HG02973 (cell line): ENCODE measurements around the gene PLEKHG4B.

Experiments
- ATAC-seq: cut with Tn5 transposase; IDR thresholded peaks from one replicate; pipeline ENCODE4 v1.9.1; 2021; ENCODE audit warnings: moderate library complexity; ENCODE audit not compliant: unreplicated experiment

Gene PLEKHG4B

DNA sequence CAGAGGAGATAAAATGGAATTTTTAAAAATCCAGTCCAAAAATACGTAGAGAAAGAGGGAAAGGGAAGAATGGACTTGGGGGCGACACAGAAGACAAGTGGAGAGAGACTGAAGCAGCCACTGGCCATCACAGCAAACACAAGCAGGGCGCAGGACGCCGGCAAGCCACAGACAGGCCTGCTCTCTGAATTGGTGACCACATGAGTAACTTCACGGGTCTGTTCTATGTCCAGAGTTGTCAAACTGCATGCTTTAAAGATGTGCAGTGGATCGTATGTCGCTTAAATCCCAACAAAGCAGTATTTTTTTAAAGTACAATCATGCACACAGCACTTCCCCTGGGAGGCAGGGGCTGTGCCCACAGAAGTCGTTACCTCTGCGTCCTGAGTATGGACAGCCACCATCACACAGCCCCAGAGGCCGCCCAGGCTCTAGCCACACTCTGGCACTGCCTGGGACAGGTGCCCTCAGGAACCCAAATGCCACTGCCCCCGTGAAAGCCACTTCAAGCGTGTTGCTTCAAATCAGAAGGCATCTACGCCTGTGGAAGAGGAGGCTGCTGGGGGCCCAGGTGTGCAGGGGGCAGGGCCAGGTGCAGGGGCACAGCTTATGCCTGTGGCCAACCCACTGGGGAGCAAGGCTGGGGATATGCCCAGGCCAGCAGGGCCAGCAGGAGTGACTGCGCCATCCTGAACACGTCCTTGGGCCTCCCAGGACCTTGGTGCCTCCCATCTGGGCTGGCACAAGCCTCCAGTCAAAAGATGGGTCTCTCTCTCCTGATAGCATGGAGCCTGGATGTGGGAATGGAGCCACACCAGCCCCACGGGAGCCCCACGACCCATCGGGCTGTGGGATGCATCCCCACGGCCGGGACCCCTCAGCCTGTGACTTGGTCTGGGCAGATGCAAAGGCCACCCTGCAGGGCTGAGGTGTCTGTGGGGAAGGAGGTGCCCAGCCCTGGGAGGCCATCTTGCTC is 93.4 kb downstream of the PLEKHG4B start:
- ATAC-seq, result no peak

DNA sequence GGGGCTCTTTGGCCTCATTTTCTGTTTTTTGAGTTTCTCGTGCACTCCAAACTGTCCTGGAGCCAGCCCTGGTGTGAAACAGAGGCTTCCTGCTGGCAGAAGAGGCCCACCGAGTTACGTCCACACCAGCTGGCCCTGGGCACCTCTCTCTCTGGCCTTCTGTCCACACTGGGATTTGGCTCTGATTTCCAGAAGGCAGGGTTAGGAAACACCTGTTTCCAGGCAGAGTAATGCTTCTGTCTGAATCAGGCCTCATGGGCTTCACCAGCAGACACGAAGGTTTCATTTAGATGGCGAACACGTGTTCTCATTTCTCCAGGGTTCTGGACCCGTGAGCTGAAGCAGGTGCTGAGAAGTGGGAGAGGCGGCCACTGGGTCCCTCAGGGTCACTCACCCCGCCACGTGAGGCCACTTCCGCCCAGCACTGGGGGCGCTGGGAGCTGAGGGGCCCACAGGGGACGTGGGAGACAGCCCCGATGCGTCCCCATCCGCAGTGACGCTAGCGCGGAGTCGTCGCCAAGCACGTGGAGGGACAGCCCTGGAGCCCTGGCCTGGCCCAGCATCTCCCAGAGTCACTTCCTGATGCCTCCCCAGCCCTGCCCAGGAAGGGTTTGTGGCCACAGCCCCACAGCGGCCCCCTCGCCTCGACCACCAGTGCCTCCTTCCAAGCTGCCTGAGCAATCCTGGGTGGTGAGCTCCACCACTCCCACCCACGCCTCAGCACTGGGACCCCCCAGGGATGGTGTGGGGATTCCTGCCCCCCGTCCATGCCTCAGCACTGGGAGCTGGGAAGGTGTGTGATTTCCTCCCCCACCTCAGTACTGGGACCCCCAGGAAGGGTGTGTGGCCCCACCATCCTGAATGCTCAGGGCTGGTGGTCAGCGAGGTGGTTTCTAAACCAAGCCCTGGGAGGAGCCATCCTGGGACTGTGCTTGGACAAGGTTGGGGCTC is 94.4 kb downstream of the PLEKHG4B start:
- no peak for ATAC-seq

DNA sequence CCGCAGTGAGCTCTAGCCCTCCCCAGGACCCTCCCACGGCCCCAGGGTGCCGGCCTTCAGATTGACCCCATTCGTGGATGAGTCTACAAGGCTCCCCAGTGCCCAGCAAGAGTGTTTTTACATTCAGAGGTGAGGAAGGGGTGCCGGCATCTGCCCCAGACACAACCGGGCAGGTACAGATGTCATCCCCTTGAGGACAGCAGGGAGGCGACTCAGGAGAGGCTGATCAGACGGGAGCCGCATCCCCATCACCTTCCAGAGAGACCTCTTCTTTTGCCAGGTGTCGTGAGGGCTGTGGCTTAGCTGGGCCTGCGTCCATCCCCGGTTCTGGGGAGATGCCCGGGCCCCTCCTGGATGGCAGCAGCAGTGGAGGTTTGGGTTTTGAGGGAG is 95.1 kb downstream of the PLEKHG4B start:
- ATAC-seq, result no peak

DNA sequence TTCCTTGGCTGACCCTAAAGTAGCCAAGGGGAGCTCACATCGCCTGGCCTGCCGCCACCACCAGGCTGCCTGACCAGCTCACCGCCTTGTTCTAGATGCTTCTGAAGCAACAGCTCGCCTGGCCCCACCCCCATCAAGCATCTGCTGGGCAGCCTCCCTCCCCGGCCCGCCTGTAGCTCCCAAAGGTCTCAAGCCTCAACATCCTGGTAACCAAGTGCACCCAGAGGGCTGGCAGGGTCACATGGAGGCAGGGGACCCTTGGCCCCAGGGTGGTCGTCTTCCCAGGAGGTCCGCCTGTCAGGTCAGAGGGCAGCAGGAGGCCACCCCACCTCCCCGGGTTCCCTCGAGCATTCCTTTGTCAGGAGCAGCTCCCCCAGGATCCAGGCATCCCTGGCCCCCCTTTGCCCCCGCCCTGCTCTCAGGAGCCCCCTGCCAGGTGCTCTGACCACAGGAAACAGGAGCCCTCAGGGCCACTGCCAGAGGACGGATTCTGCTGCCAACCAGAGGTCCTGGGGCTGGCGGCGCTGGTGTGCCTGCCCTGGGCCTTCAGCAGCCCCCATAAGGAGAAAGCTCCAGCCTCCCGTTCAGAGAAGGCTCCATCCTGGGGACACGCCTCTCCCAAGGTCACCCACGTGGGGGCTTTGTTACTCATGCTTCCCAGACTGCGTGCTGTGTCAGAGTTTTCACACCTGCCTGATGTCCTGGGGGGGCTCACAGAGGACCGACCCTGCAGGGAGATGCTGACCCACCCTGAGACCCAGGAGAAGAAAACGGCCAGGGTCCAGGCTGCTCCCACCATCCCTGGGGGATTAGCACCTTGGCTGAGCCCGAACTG is 95.9 kb downstream of the PLEKHG4B start:
- ATAC-seq, result no peak

DNA sequence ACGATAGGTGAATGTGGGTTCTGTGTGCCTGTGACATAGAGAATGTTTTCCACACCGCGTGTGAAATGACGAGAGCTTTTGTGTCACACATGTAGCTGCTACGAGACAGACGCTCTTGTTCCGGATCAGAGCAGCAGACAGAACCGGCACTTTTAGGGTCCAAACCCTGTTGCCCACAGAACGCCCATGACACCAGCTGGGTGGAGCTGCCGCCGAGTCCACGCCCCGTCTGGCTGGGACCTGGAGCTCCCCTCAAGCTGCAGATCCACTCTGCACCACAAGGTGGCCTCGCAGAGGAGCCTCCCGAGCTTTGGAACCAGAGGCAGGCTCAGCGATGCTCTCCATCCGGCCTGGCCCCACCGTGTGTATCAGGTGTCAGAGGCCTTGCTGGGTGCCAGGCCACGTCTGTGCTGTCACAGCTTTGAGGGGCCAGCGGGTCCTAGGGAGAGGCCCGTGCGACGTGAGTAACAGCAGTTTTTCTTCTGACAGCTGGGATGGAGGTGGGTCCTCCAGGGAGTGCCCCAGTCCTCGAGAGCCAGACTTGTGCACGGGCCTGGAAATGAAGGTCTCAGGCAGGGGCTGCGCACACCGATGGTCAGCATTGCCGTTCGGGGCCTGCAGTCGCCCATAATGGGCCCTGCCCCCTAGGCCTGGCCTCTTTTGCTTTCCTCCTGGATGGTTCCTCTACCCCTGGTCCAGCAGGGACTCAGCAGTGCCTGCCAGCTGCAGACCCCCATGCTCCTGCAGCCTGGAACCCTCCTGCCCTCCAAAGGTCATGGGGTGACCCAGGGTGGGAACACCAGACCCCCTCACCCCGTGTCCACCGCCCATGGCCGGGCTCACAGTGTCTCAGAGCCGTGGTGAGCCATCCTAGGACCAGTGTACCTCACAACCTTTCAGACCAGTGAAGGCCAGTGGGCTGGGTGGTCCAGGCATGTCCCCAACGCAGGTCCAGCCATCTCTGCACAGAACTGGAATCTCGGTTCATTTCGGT is 96.8 kb downstream of the PLEKHG4B start:
- ATAC-seq, result peak; percentile 79

DNA sequence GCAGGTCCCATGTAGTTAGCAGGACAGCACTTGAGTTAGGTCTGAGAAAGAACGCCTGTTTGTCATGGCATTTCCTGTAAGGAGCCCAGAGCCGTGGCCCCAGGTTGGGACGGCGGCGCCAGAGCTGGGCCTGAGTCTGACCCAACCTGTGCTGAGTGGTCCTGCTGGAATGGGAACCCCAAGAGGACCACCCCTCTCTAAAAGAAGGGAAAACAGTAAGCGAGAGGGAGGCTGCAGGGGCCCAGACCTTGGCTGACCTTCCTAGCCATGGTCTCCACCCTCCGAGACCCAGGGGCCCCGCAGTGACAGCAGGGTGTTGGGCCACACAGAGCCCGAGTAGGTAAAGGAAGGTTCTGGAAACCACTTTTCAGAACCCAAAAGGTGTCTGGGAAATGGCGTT is 97.5 kb downstream of the PLEKHG4B start:
- no peak for ATAC-seq

DNA sequence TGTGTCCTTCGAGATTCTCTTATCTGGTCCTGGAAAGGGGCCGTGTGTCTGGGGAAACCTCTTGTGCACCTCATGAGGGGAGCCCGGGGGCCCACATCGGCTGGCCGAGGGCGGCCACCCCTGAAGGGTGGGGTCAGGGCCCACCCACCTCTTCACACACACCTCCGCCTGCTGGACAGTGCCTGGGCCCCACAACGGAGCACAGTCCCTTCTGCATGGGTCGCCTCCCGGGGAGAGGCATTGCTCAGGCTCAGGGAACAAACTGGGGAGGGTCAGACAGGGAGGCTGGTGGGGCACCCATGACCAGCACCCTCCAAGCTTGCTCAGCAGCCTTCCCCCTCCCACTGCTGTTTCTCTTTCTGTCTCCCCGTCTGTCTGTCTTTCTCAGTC is 98.0 kb downstream of the PLEKHG4B start:
- ATAC-seq, result no peak

DNA sequence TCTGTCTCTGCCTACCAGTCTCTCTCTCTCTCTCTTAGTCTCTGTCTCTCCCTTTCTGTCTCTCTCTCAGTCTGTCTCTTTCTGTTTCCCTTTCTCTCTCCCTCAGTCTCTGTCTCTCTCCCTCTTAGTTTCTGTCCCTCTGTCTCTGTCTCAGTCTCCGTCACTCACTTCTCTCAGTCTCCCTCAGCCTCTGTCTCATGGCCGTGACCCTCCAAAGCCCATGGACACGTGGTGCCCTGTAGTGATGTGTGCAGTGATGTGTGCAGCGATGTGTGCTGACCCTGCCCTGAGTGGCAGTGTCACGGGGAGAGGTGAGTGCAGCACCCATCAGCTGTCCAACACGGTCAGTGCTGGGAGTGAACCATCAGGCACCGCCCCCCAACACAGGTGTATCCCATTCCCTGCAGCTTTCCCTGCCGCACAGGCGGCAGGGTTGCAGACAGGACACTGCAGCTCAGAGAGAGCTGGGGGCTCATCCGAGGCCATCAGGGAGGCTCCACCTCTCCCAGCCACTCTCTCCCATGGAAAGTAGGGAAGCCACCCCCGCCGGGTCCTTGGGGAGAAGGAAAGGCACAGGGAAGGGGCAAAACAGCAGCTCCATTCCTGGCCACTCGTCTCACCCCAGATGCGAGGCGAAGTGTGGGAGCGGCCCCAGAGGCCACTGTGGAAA is 98.5 kb downstream of the PLEKHG4B start:
- ATAC-seq, result no peak

DNA sequence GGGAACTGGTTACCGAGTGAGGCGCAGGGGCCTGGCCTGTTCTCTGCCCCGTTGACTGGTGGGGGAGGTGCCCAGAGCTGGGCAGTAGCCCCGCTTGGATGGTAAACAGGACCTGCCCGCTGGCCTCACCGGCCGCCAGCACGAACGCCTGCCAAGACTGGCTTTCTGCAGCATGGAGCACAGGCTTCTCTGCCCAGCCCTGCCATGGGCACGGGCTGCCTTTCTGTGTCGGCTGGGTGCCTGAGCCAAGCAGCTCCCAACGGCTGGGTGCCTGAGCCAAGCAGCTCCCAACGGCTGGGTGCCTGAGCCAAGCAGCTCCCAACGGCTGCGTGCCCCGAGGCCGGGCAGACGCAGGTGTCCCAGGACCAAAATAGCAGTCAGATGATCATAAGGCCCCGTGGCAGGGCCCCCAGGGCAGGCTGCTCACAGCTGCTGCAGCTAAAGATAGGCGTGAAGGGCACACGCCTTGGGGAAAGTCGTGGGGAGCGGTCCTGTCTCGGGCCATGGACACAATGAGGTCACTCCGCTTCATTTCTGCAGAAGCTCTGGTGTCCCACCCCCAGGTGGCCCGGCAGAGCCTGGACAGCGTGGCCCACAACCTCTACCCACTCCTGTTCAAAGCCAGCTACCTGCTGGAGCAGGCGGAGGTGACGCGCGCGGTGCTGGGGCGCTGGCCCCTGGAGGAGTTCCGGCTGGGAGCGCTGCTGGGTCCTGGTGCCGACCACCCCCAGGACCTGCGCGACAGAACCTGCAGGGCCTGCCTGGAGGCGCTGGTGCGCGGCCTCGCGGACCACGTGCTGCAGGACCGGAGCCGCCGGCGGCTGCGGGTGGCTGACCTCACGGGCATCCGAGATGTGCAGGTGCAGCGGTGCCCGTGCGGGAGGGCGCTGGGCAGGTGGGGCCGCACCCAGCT is 99.3 kb downstream of the PLEKHG4B start, which contains the start of gene LRRC14B:
LRRC14B (plus strand) TSS at position 460 of the 913 bp plus-strand sequence; CDS start at position 504, 44 bp downstream.
- no peak for ATAC-seq

DNA sequence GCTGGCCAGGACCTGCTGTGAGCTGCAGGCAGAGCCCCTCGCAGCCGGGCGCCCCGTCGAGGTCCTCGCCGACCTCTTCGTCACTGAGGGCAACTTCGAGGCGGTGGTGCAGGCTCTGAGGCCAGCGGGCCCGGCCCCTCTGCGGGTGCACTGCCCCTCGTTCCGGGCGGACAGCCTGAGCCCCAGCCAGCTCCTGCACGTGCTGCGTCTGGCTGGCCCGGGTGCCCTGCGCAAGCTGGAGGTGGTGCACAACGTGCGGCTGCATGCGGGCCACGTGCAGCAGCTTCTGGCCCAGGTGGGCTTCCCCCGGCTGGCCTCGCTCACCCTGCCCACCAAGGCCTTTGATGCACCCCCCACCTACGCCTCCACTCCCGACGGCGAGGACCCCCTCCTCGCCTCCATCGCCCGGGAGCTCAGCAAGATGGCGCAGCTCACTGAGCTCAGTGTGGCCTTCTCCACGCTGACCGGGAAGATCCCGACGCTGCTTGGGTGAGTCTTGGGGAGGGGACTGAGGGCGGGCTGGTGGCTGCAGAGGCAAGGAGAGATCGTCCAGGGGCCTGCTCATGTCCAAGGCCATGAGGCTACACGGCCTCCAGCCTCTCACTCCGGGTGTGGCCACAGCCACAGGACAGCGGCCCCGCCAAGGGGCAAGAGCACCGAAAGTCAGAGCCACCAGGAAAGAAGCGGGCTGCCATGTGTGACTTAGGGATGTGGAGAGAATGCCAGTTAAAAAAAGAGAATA is 100.2 kb downstream of the PLEKHG4B start:
- no peak for ATAC-seq

DNA sequence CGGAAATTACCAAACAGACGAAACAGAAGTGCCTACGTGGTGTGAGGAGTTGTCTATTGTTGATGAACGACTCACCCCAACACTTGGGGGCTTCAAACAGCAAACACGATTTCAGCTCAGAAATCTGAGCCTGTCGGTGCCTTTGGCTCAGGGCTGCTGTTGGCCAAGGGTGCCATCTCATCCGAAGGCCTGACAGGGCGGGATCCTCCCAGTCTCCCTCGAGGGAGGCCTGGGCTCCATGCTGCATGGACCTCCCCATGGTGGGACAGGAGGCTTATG is 100.7 kb downstream of the PLEKHG4B start:
- no peak for ATAC-seq

DNA sequence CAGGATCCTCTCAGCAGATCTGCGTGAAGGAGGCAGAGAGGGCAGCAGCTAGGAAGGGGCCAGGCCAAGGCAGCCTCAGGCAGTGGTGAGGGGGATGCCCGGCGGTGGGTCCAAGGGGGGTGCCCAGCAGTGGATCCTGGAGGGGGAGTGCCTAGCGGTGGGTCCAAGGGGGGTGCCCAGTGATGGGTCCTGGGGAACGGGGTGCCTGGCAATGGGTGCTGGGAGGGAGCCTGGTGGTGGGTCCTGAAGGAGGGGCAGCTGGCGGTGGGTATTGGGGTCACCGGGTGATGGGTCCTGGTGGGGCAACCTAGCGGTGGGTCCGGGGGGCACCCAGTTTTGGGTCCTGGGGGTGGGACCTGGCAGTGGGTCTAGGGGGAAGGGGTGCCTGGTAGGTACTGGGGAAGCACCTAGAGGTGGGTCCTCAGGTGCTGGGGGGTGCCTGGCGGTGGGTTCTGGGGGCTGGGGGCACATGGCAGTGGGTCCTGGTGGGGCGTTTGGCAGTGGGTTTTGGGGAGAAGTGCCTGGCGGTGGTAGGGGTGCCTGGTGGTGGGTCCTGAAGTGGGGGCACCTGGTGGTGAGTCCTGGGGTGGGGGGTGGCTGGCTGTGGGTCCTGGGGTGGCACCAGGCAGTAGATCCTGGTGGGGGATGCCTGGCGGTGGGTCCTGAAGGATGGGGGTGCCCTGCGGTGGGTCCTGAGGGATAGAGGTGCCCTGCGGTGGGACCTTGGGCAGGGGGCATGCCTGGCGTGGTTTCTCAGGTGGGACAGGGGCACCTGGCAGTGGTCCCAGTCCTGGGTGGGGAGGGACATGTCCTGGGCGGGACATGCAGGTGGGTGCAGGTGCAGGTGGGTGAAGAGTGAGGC is 101.2 kb downstream of the PLEKHG4B start:
- no peak for ATAC-seq

DNA sequence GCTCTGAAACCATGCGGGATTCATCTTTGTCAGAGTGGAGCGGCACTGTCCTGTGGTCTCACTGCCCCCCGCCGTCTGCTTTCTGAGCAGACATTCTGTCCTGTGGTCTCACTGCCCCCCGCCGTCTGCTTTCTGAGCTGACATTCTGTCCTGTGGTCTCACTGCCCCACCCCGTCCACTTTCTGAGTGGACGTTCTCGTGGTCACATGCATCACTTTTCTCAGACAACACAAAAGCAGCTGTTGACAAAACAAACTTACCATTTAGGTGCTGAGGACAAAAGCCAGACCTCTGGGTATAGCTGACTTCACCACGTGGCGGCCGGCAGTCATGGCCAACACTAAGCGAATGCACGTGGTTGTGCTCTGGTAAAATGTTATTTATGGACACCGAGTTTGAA is 102.1 kb downstream of the PLEKHG4B start:
- no peak for ATAC-seq

DNA sequence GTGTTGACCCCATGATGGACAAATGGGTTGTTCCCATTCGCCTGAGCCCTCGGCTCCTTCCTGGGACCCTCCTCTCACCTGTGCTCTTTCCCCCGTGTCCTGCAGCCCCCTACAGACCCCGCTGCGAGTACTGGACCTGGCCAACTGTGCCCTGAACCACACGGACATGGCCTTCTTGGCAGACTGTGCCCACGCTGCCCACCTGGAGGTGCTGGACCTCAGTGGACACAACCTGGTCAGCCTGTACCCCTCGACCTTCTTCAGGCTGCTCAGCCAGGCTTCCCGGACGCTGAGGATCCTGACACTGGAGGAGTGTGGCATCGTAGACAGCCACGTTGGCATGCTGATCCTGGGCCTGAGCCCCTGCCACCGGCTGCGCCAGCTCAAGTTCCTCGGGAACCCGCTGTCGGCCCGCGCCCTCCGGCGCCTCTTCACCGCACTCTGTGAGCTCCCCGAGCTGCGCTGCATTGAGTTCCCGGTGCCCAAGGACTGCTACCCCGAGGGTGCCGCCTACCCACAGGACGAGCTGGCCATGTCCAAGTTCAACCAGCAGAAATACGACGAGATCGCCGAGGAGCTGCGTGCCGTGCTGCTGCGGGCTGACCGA is 102.7 kb downstream of the PLEKHG4B start:
- ATAC-seq, result no peak

DNA sequence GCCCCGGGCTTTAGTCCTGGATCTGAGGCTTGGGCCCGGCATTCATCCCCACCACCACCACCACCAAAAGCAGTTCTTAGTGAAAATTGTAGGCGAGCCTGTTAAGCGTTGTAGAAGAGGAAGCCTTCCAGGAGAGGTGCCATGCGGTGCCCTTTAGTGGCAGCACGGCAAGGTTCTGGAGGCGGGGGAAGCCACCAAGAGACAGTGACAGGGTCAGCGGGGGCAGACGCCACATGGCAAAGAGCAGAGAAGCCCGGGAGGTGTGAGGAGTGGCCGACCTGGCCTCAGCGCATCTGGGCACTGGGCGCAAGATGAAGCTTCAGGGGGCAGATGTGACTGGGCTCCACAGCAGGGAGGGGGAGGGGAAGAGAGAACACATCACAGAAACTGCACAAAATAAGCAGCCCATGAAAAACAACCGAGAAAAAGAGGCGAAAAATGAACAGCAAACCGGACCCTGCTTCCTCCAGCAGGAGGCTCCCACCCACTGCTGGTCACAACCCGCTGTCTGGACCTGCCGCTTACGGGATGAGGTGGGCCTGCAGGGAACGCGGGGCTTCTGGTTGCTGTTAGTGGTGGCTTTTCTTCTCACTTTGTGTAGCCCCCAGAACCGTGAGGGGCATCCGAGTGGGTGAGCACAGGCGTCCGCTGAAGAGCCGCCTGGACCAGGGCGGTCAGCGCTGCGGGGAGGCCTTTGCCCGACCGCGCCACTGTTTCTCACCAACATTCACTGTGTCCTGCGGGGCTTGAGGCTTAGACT is 103.6 kb downstream of the PLEKHG4B start:
- ATAC-seq, result no peak
